B cell (primary cell): Measurements from ENCODE around the gene TMEM132D.

Experiments used
- EZH2 ChIP-seq: IDR thresholded peaks from 2 replicates; pipeline ENCODE4 v1.6.1; 2012; ENCODE audit warnings: borderline replicate concordance, low read depth, mild to moderate bottlenecking, moderate library complexity, low read length; ENCODE audit not compliant: insufficient read depth, poor library complexity, severe bottlenecking
- TF ChIP-seq, protein P1 (sequence below): fragments of 200-600 bp; IDR thresholded peaks from one replicate; pipeline ENCODE4 v1.8.0; 2022; ENCODE audit warnings: antibody characterized with exemption, mild to moderate bottlenecking

DNA sequence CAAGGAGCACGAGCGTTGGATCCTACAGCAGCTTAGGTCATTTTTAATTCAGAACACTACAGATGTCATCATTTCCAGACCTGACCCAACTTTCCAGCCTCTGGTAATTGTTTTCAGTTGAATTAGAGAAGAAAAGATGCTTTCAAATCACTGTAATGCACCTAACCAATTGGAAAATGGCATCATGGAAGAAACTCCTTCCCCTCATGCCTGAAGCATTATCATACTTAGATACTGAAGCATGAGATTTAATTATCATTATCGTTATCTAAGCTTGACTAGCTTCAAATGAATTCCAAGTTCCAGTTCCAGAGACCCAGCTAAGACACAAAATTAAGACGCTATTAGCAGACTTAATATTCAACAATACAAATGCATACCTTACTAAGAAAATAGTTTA lies 299.3 kb downstream of the TMEM132D start:
- TF ChIP-seq, protein P1, sequence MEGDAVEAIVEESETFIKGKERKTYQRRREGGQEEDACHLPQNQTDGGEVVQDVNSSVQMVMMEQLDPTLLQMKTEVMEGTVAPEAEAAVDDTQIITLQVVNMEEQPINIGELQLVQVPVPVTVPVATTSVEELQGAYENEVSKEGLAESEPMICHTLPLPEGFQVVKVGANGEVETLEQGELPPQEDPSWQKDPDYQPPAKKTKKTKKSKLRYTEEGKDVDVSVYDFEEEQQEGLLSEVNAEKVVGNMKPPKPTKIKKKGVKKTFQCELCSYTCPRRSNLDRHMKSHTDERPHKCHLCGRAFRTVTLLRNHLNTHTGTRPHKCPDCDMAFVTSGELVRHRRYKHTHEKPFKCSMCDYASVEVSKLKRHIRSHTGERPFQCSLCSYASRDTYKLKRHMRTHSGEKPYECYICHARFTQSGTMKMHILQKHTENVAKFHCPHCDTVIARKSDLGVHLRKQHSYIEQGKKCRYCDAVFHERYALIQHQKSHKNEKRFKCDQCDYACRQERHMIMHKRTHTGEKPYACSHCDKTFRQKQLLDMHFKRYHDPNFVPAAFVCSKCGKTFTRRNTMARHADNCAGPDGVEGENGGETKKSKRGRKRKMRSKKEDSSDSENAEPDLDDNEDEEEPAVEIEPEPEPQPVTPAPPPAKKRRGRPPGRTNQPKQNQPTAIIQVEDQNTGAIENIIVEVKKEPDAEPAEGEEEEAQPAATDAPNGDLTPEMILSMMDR = no peak
- TF ChIP-seq EZH2 = no peak
